CD14-positive monocyte (primary cell): ENCODE results near the gene B4GALNT4. TPM values are rescaled to one million over a fixed set of nuclear protein-coding genes. Genes with fewer than 3 reads are reported as not detected.

Experiments used
- DNase-seq, 3 donors: peaks; one replicate each; pipeline ENCODE4 v3.0.0-alpha.2; 2011 to 2022
- H2AFZ ChIP-seq: 2 replicates; pipeline ENCODE4 v1.6.0; 2012; ENCODE audit warnings: mild to moderate bottlenecking, low read depth, low read length, inconsistent platforms; ENCODE audit not compliant: insufficient read depth, poor library complexity, severe bottlenecking
- H3K27ac ChIP-seq, 2 donors: 1 replicate in 1 of 2; 2 replicates in 1 of 2; pipeline ENCODE4 v1.5.1; 2012 to 2013; ENCODE audit warnings: low read length in 2 of 2, control low read depth in 1 of 2, inconsistent platforms in 1 of 2, low read depth in 1 of 2, mild to moderate bottlenecking in 1 of 2
- H3K27me3 ChIP-seq, 2 donors: one replicate each; pipeline versions ENCODE4 v1.6.0 to v1.6.1; 2011 to 2013; ENCODE audit warnings: low read length in 2 of 2; ENCODE audit not compliant: control insufficient read depth in 2 of 2, insufficient read depth in 2 of 2
- H3K36me3 ChIP-seq, 2 donors: replicated peaks in 1 of 2; 1 replicate in 1 of 2; 2 replicates in 1 of 2; pipeline versions ENCODE4 v1.5.1 to v1.6.1; 2012 to 2013; ENCODE audit warnings: low read length in 2 of 2, control low read depth in 1 of 2, inconsistent platforms in 1 of 2, mild to moderate bottlenecking in 1 of 2; ENCODE audit not compliant: insufficient read depth in 2 of 2, control insufficient read depth in 1 of 2
- H3K4me1 ChIP-seq, 2 donors: 1 replicate in 1 of 2; 2 replicates in 1 of 2; pipeline versions ENCODE4 v1.5.1 to v1.6.1; 2012 to 2013; ENCODE audit warnings: low read length in 2 of 2, control low read depth in 1 of 2, inconsistent platforms in 1 of 2, mild to moderate bottlenecking in 1 of 2, moderate library complexity in 1 of 2; ENCODE audit not compliant: insufficient read depth in 2 of 2, control insufficient read depth in 1 of 2
- H3K4me2 ChIP-seq: replicated peaks from 2 replicates; pipeline ENCODE3; 2012; ENCODE audit warnings: low read length, moderate library complexity, mild to moderate bottlenecking; ENCODE audit not compliant: poor library complexity, severe bottlenecking; ENCODE audit errors: extremely low read depth
- H3K4me3 ChIP-seq, 3 experiments: fragments of 200-600 bp in 1 of 3; sonication (generic) in 1 of 3; replicated peaks in 1 of 3; 1 replicate in 2 of 3; 2 replicates in 1 of 3; pipeline ENCODE4 v1.5.1; 2011 to 2013; ENCODE audit warnings: low read length in 3 of 3, mild to moderate bottlenecking in 3 of 3, control low read depth in 2 of 3, low read depth in 2 of 3, inconsistent platforms in 1 of 3, moderate library complexity in 1 of 3
- H3K79me2 ChIP-seq: 2 replicates; pipeline ENCODE4 v1.6.0; 2012; ENCODE audit warnings: mild to moderate bottlenecking, control low read depth, inconsistent platforms, low read length, moderate library complexity; ENCODE audit not compliant: insufficient read depth
- H3K9ac ChIP-seq: 2 replicates; pipeline ENCODE4 v1.6.0; 2017; ENCODE audit warnings: low read length, mild to moderate bottlenecking; ENCODE audit not compliant: insufficient read depth, poor library complexity, severe bottlenecking
- H3K9me3 ChIP-seq, 2 donors: replicated peaks in 1 of 2; 1 replicate in 1 of 2; 2 replicates in 1 of 2; pipeline versions ENCODE4 v1.5.1 to v1.6.1; 2012 to 2013; ENCODE audit warnings: low read length in 2 of 2, control low read depth in 1 of 2; ENCODE audit not compliant: control insufficient read depth in 1 of 2, insufficient read depth in 1 of 2
- H4K20me1 ChIP-seq: 2 replicates; pipeline ENCODE4 v1.6.0; 2012; ENCODE audit warnings: mild to moderate bottlenecking, low read length, control low read depth, moderate library complexity; ENCODE audit not compliant: insufficient read depth
- H3K27ac Mint-ChIP-seq, 7 donors: one replicate each; pipeline ENCODE4 v1.8.0; 2020; ENCODE audit warnings: mild to moderate bottlenecking in 7 of 7, mixed read lengths in 7 of 7, moderate library complexity in 6 of 7, inconsistent platforms in 2 of 7
- H3K27me3 Mint-ChIP-seq, 3 donors: one replicate each; pipeline ENCODE4 v1.8.0; 2021 to 2022; ENCODE audit warnings: low read depth in 3 of 3, mild to moderate bottlenecking in 3 of 3, mixed read lengths in 3 of 3, moderate library complexity in 3 of 3, inconsistent platforms in 1 of 3
- H3K36me3 Mint-ChIP-seq, 2 donors: one replicate each; pipeline ENCODE4 v1.8.0; 2020; ENCODE audit warnings: mixed read lengths in 2 of 2, inconsistent platforms in 1 of 2, mild to moderate bottlenecking in 1 of 2
- H3K4me1 Mint-ChIP-seq: one replicate; pipeline ENCODE4 v1.8.0; 2020; ENCODE audit warnings: mild to moderate bottlenecking, mixed read lengths
- H3K4me3 Mint-ChIP-seq, 2 donors: one replicate each; pipeline ENCODE4 v1.8.0; 2020; ENCODE audit warnings: mild to moderate bottlenecking in 2 of 2, mixed read lengths in 2 of 2, moderate library complexity in 1 of 2
- H3K9me3 Mint-ChIP-seq, 7 donors: one replicate each; pipeline ENCODE4 v1.8.0; 2020 to 2022; ENCODE audit warnings: mixed read lengths in 7 of 7, mild to moderate bottlenecking in 6 of 7, moderate library complexity in 6 of 7, inconsistent platforms in 2 of 7
- WGBS: methylation state at CpG from one replicate; pipeline ENCODE4 v1.1.5; 2013; ENCODE audit warnings: missing lambda C conversion rate; ENCODE audit not compliant: insufficient coverage; 5-methylcytosine and 5-hydroxymethylcytosine counted together
- intact Hi-C, 2 donors: fragments of 100-400 bp; cut with micrococcal nuclease; formaldehyde crosslinking; loops; one replicate each; pipeline versions ENCODE4 v1.15.0 to v1.15.1; 2023
- polyA plus RNA-seq, 3 donors: library from polyadenylated mRNA; depleted of rRNA in 1 of 3; unstranded in 2 of 3; stranded (reverse) in 1 of 3; fragments of 300-500 nt in 2 of 3; fragments of >200 nt in 1 of 3; fragmentation: Illumina TruSeq in 2 of 3; gene quantifications; 1 replicate in 2 of 3; 2 replicates in 1 of 3; pipeline ENCODE4 v1.2.3, GENCODE V29; 2012 to 2021
- TF ChIP-seq, protein P1 (sequence below): fragments of 200-600 bp; IDR thresholded peaks from one replicate; pipeline ENCODE4 v1.8.0; 2022; ENCODE audit warnings: antibody characterized with exemption, mild to moderate bottlenecking

The B4GALNT4 gene
- polyA plus RNA-seq, 3 donors, result not detected

DNA sequence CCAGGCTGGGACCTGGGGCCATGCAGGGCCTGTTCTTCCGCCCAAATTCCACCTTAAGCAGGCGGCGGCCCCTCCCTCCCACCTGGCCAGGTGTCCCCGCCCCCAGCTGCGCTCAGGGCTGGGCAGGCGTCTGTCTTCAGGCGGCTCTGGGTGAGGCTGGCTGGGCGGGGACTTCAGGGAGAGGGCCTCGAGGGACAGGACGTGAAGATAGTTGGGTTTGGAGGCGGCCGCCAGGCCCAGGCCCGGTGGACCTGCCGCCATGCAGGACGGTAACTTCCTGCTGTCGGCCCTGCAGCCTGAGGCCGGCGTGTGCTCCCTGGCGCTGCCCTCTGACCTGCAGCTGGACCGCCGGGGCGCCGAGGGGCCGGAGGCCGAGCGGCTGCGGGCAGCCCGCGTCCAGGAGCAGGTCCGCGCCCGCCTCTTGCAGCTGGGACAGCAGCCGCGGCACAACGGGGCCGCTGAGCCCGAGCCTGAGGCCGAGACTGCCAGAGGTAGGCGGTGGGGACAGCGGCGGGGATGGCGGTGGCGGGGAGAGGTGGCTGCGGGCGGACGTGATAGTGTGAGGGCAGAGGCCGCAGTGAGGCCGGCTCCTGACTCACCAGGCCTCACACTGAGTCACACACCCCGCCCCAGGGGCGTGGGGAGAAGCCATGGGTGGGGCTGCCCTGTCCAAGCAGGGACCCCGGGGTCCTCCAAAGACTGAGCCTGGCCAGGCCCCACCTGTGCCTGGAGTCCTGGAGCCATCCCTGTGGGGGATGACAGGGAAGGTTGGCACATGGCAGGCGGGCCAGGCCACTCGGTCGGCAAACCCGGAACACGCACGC lies 24.9 kb downstream of the B4GALNT4 start, which contains the start of gene PKP3:
Gene PKP3, plus strand, starts transcription at position 176 of the 824 bp plus-strand sequence. Its CDS starts 84 bp downstream, at position 260.
- intact Hi-C loops, result no loop called here
- Histone ChIP-seq H3K79me2 (no peaks in the 10 kb centered on the region), H3K4me1 (peaks cover 7 to 11% of the 10 kb centered on the region in 2 donors), H3K36me3 (no peaks in the 10 kb centered on the region), H3K27ac (no peak within 1 kb of the TSS), H3K4me3 (no peak within 1 kb of the TSS), H3K9ac (no peak within 1 kb of the TSS), H2AFZ (no peak within 1 kb of the TSS), H3K9me3 (peaks cover 0 to 3% of the 10 kb centered on the region in 2 donors), H4K20me1 (no peaks in the 10 kb centered on the region), H3K27me3 (peaks cover 0 to 6% of the 10 kb centered on the region in 2 donors), H3K4me2 (no peak within 1 kb of the TSS)
- peaks cover 6 to 24% (median 15%) of the 10 kb centered on the region in 3 donors for H3K27me3 Mint-ChIP-seq
- no peak within 1 kb of the TSS for H3K4me3 Mint-ChIP-seq
- H3K4me1 Mint-ChIP-seq, result peaks cover 4% of the 10 kb centered on the region
- H3K27ac Mint-ChIP-seq, result no peak within 1 kb of the TSS
- no peak for DNase-seq
- WGBS, result 92% methylated on average over 40 of the region's 57 CpGs
- peaks cover 0 to 4% (median 0%) of the 10 kb centered on the region in 7 donors for H3K9me3 Mint-ChIP-seq
- no peaks in the 10 kb centered on the region for H3K36me3 Mint-ChIP-seq
- TF ChIP-seq, protein P1, sequence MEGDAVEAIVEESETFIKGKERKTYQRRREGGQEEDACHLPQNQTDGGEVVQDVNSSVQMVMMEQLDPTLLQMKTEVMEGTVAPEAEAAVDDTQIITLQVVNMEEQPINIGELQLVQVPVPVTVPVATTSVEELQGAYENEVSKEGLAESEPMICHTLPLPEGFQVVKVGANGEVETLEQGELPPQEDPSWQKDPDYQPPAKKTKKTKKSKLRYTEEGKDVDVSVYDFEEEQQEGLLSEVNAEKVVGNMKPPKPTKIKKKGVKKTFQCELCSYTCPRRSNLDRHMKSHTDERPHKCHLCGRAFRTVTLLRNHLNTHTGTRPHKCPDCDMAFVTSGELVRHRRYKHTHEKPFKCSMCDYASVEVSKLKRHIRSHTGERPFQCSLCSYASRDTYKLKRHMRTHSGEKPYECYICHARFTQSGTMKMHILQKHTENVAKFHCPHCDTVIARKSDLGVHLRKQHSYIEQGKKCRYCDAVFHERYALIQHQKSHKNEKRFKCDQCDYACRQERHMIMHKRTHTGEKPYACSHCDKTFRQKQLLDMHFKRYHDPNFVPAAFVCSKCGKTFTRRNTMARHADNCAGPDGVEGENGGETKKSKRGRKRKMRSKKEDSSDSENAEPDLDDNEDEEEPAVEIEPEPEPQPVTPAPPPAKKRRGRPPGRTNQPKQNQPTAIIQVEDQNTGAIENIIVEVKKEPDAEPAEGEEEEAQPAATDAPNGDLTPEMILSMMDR, result no peak

DNA sequence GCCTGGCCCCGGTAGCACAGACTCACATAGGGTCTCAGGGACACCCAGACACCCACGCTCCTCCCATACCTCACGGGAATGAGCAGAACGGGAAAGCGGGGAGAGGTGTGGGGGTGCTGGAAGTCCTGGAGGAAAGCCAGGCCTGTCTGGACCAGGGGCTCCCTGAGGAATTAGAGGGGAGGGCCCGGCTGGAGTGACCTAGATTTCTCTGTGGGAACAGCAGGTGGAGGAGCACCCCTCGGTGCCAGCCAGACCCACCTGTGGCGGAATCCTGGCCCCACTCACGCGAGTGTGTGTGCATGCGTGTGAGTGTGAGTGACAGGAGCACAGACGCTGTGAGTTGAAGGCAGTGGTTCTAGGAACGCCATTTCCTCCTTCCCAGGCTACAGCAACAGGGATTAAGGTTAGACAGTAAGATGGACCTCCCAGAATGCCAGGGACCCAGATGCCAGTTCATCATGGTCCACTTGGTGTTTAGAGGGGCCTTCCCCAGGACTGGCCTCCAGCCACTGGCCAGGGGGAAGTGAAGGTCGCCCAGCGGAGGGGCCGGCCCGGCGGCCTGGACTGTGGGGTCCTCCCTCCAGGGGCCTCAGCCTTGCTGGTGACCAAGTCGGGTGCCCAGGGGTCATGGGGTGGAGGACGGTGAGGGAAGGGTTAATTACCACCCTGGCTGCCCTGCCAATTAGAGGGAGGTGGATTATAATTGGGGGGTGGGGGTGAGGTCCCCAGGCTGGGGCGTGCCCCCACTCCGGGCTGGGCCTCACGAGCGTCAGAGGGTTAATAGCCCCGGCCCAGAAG lies 25.8 kb downstream of the B4GALNT4 start:
- Histone ChIP-seq H4K20me1 (no peaks in the 10 kb centered on the region), H3K79me2 (no peaks in the 10 kb centered on the region), H3K4me1 (peaks cover 7 to 11% of the 10 kb centered on the region in 2 donors), H3K27me3 (peaks cover 0 to 6% of the 10 kb centered on the region in 2 donors), H3K4me3 (no peak overlapping the region), H3K27ac (no peak overlapping the region), H3K36me3 (no peaks in the 10 kb centered on the region), H3K9me3 (peaks cover 7 to 10% of the 10 kb centered on the region in 2 donors), H3K4me2 (no peak overlapping the region), H2AFZ (no peak overlapping the region), H3K9ac (no peak overlapping the region)
- Mint-ChIP-seq H3K9me3 (peaks cover 0 to 10% (median 7%) of the 10 kb centered on the region in 7 donors), H3K4me3 (no peak overlapping the region), H3K27ac (no peak overlapping the region), H3K4me1 (peaks cover 4% of the 10 kb centered on the region), H3K36me3 (no peaks in the 10 kb centered on the region), H3K27me3 (peaks cover 2 to 29% (median 23%) of the 10 kb centered on the region in 3 donors)
- DNase-seq, result no peak
- 85% methylated on average over 12 of the region's 25 CpGs for WGBS
- intact Hi-C loops, result no loop called here
- TF ChIP-seq, protein P1, result no peak
